ENCODE data around the gene GPR83. TPM values are rescaled to one million over a fixed set of nuclear protein-coding genes. Genes with fewer than 3 reads are reported as not detected.

GPR83 gene
- total and polyA plus RNA-seq, 4 donors, result 0.01 to 0.14 (median 0.07) TPM

DNA sequence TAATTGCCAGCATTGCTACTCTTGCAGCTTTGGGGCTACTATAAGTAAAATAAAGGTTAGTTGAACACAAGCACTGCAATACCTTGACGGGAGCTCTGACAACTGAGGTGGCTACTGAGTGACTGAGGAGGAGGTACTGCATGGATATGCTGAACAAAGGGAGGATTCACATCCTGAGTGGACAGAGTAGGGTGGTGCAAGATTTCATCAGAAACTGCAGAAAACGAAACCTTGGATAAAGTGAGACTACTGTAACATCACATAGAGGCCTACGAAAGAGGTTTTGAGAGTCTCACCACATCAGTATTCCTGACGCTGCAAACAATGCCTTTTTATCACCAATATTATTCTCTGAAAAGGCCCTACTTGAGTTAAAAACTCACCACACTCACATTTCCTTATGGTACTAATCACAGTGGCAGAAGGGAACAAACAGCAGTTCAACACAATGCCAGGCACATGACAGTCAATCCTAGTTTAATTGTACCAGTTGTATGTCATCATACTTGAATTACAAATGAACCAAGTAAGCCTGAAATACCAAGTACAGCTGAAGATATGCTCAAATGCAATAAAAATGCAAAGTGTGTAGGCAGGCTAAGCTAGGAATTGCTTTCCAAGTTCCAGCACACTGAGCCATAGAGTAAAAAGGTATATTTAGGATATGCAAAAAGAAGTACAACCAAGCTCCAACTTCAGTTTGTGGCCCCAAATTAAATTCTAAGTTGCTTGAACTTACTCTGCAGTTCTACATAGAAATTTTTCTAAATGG is 4.0 kb upstream of the GPR83 start:
- Histone ChIP-seq H3K4me3 (ENCODE audit: low read depth in 1 of 3, low read length in 3 of 3) (no peak overlapping the region), H3K27me3 (ENCODE audit: control insufficient read depth in 4 of 4, insufficient read depth in 4 of 4, low read length in 3 of 4) (peaks cover 0 to 5% (median 1%) of the 10 kb centered on the region in 4 donors), H3K9me3 (ENCODE audit: control insufficient read depth in 4 of 4, low read length in 3 of 4) (no peaks in the 10 kb centered on the region), H3K36me3 (ENCODE audit: control insufficient read depth in 4 of 4, insufficient read depth in 3 of 4, low read depth in 1 of 4, low read length in 3 of 4) (no peaks in the 10 kb centered on the region), H3K4me1 (ENCODE audit: control insufficient read depth in 4 of 4, insufficient read depth in 4 of 4, low read length in 3 of 4) (peaks cover 5 to 9% (median 7%) of the 10 kb centered on the region in 4 donors), H3K9ac (ENCODE audit: low read depth in 1 of 2, low read length in 2 of 2) (no peak overlapping the region), H3K27ac (ENCODE audit: low read depth in 1 of 2, low read length in 2 of 2) (no peak overlapping the region)
- TF ChIP-seq JUND (IDR thresholded peaks at IDR 0.05), result no peak
- TF ChIP-seq, protein P1, sequence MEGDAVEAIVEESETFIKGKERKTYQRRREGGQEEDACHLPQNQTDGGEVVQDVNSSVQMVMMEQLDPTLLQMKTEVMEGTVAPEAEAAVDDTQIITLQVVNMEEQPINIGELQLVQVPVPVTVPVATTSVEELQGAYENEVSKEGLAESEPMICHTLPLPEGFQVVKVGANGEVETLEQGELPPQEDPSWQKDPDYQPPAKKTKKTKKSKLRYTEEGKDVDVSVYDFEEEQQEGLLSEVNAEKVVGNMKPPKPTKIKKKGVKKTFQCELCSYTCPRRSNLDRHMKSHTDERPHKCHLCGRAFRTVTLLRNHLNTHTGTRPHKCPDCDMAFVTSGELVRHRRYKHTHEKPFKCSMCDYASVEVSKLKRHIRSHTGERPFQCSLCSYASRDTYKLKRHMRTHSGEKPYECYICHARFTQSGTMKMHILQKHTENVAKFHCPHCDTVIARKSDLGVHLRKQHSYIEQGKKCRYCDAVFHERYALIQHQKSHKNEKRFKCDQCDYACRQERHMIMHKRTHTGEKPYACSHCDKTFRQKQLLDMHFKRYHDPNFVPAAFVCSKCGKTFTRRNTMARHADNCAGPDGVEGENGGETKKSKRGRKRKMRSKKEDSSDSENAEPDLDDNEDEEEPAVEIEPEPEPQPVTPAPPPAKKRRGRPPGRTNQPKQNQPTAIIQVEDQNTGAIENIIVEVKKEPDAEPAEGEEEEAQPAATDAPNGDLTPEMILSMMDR (IDR thresholded peaks at IDR 0.05; ENCODE audit: low read depth, low read length, missing input control), result no peak
- TF ChIP-seq YY1 (IDR thresholded peaks at IDR 0.05), result no peak
- no peak for TF ChIP-seq RXRA (IDR thresholded peaks at IDR 0.05)
- no peak for TF ChIP-seq TAF1 (conservative IDR thresholded peaks at IDR 0.05)
- no peak for TF ChIP-seq HNF4G (IDR thresholded peaks at IDR 0.05)
- no peak for TF ChIP-seq HNF4A (conservative IDR thresholded peaks at IDR 0.05)
- no peak for TF ChIP-seq FOXA2 (IDR thresholded peaks at IDR 0.05)
- TF ChIP-seq RAD21 (IDR thresholded peaks at IDR 0.05), result no peak
- TF ChIP-seq EGR1 (IDR thresholded peaks at IDR 0.05; ENCODE audit: low read depth in 2 of 2), result no peak
- WGBS, result 92% methylated on average over 4 of the region's 4 CpGs
- DNase-seq (ENCODE audit: low spot score), result no peak

DNA sequence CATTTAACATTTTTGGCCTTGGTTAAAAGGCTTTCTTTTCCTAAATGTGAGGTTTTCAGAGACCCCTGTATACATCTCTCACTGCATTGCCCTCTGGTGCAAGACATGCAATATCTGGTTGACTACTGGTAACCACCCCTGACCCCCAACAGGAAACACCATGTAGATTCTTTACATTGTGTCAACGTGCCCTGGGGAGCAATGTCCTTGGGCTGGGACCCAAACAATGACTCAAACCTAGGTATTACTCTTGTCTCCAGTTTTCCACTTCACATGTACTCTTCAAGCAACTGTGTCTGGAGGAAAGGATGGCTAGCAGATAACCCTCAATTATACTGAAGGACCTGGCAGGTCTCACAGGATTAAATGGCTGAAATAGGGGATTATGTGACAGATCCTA is 1.1 kb upstream of the GPR83 start:
- peaks cover 5 to 9% (median 7%) of the 10 kb centered on the region in 4 donors for H3K4me1 ChIP-seq (ENCODE audit: control insufficient read depth in 4 of 4, insufficient read depth in 4 of 4, low read length in 3 of 4)

GRCh38 chr11:94401773-94402265 is 600 bp upstream of the GPR83 start:
- Histone ChIP-seq H3K4me3 (ENCODE audit: low read depth in 1 of 3, low read length in 3 of 3) (no peak overlapping the region), H3K27me3 (ENCODE audit: control insufficient read depth in 4 of 4, insufficient read depth in 4 of 4, low read length in 3 of 4) (peaks cover 0 to 7% (median 1%) of the 10 kb centered on the region in 4 donors), H3K27ac (ENCODE audit: low read depth in 1 of 2, low read length in 2 of 2) (no peak overlapping the region), H3K4me1 (ENCODE audit: control insufficient read depth in 4 of 4, insufficient read depth in 4 of 4, low read length in 3 of 4) (peaks cover 5 to 9% (median 7%) of the 10 kb centered on the region in 4 donors), H3K36me3 (ENCODE audit: control insufficient read depth in 4 of 4, insufficient read depth in 3 of 4, low read depth in 1 of 4, low read length in 3 of 4) (no peaks in the 10 kb centered on the region), H3K9me3 (ENCODE audit: control insufficient read depth in 4 of 4, low read length in 3 of 4) (no peaks in the 10 kb centered on the region), H3K9ac (ENCODE audit: low read depth in 1 of 2, low read length in 2 of 2) (no peak overlapping the region)
- TF ChIP-seq, protein P2, sequence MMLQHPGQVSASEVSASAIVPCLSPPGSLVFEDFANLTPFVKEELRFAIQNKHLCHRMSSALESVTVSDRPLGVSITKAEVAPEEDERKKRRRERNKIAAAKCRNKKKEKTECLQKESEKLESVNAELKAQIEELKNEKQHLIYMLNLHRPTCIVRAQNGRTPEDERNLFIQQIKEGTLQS (IDR thresholded peaks at IDR 0.05), result no peak
- DNase-seq (ENCODE audit: low spot score), result no peak
- 25% methylated on average over 10 of the region's 10 CpGs for WGBS

More for the DNA sequence above, 1.1 kb upstream of the GPR83 start:
- Histone ChIP-seq H3K27ac (ENCODE audit: low read depth in 1 of 2, low read length in 2 of 2) (no peak overlapping the region), H3K9ac (ENCODE audit: low read depth in 1 of 2, low read length in 2 of 2) (no peak overlapping the region), H3K27me3 (ENCODE audit: control insufficient read depth in 4 of 4, insufficient read depth in 4 of 4, low read length in 3 of 4) (peaks cover 0 to 7% (median 1%) of the 10 kb centered on the region in 4 donors), H3K4me3 (ENCODE audit: low read depth in 1 of 3, low read length in 3 of 3) (no peak overlapping the region), H3K36me3 (ENCODE audit: control insufficient read depth in 4 of 4, insufficient read depth in 3 of 4, low read depth in 1 of 4, low read length in 3 of 4) (no peaks in the 10 kb centered on the region), H3K9me3 (ENCODE audit: control insufficient read depth in 4 of 4, low read length in 3 of 4) (no peaks in the 10 kb centered on the region)
- 15% methylated on average over 1 of the region's 1 CpG for WGBS
- TF ChIP-seq RXRA (IDR thresholded peaks at IDR 0.05) (no peak), HNF4G (IDR thresholded peaks at IDR 0.05) (no peak), JUND (IDR thresholded peaks at IDR 0.05) (no peak), NR2F2 (IDR thresholded peaks at IDR 0.05) (no peak), YY1 (IDR thresholded peaks at IDR 0.05) (no peak)
- no peak for DNase-seq (ENCODE audit: low spot score)
